Stimulated activated CD4-positive, alpha-beta T cell treated with anti-CD3 and anti-CD28 coated beads, Interleukin-4, amount 100 ng/mL, for 48 hours (primary cell): ENCODE results near the gene HOXB3.
A peak's percentile ranks its signal among the peaks of the same experiment; 100 is the strongest.
"Not testable (repeated sequence)": the region's sequence is repeated elsewhere in the genome, so short reads cannot be mapped to it uniquely, and the experiment has no call there.

Experiments
- DNase-seq, 2 donors: peaks; one replicate each; pipeline ENCODE4 v3.0.0-alpha.2; 2020; ENCODE audit warnings: low read depth in 2 of 2

HOXB3 gene

GRCh38 chr17:48526608-48527546 lies 63.2 kb downstream of the HOXB3 start:
- no peak for DNase-seq

- no peak for DNase-seq
These were observed 67.0 kb downstream of the HOXB3 start for GRCh38 chr17:48523010-48523409.

GRCh38 chr17:48522031-48522653 lies 67.9 kb downstream of the HOXB3 start:
- no peak for DNase-seq

- no peak for DNase-seq
These were observed 69.4 kb downstream of the HOXB3 start for GRCh38 chr17:48520631-48521079.

- DNase-seq: no peak
These were observed 70.6 kb downstream of the HOXB3 start for GRCh38 chr17:48519427-48519826.

- no peak for DNase-seq
These were observed 72.6 kb downstream of the HOXB3 start for GRCh38 chr17:48517478-48517877.

GRCh38 chr17:48515925-48516900 lies 73.8 kb downstream of the HOXB3 start:
- DNase-seq: no peak

- DNase-seq: no peak
These were observed 75.6 kb downstream of the HOXB3 start for GRCh38 chr17:48514477-48514876.

GRCh38 chr17:48513666-48514455 lies 76.2 kb downstream of the HOXB3 start:
- no peak for DNase-seq

GRCh38 chr17:48513097-48513496 lies 76.9 kb downstream of the HOXB3 start:
- DNase-seq: no peak

GRCh38 chr17:48510761-48511604 lies 79.1 kb downstream of the HOXB3 start:
- no peak for DNase-seq

- no peak for DNase-seq
These were observed 79.7 kb downstream of the HOXB3 start for GRCh38 chr17:48510381-48510760.

- DNase-seq: not testable (repeated sequence)
These were observed 80.3 kb downstream of the HOXB3 start for GRCh38 chr17:48509708-48510107.

- DNase-seq: no peak
These were observed 83.8 kb downstream of the HOXB3 start for GRCh38 chr17:48506246-48506645.

- DNase-seq: peak in 1 of 2 donors; percentile 19
These were observed 84.3 kb downstream of the HOXB3 start for GRCh38 chr17:48505788-48506187.

GRCh38 chr17:48504953-48505352 lies 85.1 kb downstream of the HOXB3 start:
- DNase-seq: no peak

- no peak for DNase-seq
These were observed 86.3 kb downstream of the HOXB3 start for GRCh38 chr17:48503747-48504146.

GRCh38 chr17:48502901-48503300 lies 87.1 kb downstream of the HOXB3 start:
- DNase-seq: no peak

- DNase-seq: no peak
These were observed 87.7 kb downstream of the HOXB3 start for GRCh38 chr17:48502312-48502711.
